ENCODE measurements around the gene GNA12. TPM values are rescaled to one million over a fixed set of nuclear protein-coding genes. Genes with fewer than 3 reads are reported as not detected.

Gene GNA12
- total RNA-seq, 3 donors from 2014 or later (not counting 1 experiment from before 2014, with no cell fraction given): 12.6 to 20.2 (median 19.5) TPM

GRCh38 chr7:2887816-2888215 lies 43.7 kb upstream of the GNA12 start:
- 74% methylated on average over 4 of the region's 7 CpGs for WGBS (ENCODE audit: insufficient coverage)
- no peak for TF ChIP-seq CTCF (IDR thresholded peaks at IDR 0.05)
- Histone ChIP-seq H3K27ac (ENCODE audit: low read length) (no peak overlapping the region), H3K27me3 (ENCODE audit: control insufficient read depth, insufficient read depth, low read length) (no peaks in the 10 kb centered on the region), H3K4me1 (ENCODE audit: control insufficient read depth, insufficient read depth, low read length) (peaks cover 7% of the 10 kb centered on the region), H3K4me3 (ENCODE audit: low read length) (no peak overlapping the region), H3K9me3 (ENCODE audit: control insufficient read depth, insufficient read depth, low read length) (no peaks in the 10 kb centered on the region), H3K36me3 (ENCODE audit: control insufficient read depth, insufficient read depth, low read length) (no peaks in the 10 kb centered on the region)
- Mint-ChIP-seq H3K4me1 (peaks cover 6% of the 10 kb centered on the region in 2 donors), H3K36me3 (no peaks in the 10 kb centered on the region), H3K4me3 (no peak overlapping the region), H3K27me3 (ENCODE audit: low read depth in 2 of 2) (no peaks in the 10 kb centered on the region), H3K27ac (no peak overlapping the region), H3K9me3 (no peaks in the 10 kb centered on the region)
- intact Hi-C loops (cut with micrococcal nuclease): loop anchor here (1.0 kb wide), 1 partner anchor 267 kb away; no protein-coding TSS in a partner anchor
- no peak for DNase-seq
- ATAC-seq: no peak

- H3K4me3 ChIP-seq (ENCODE audit: low read length): no peak overlapping the region
- ATAC-seq (peak; percentile 75 to 93 (median 86)), DNase-seq (peak in 1 of 2 donors; percentile 82)
- H3K27me3 ChIP-seq (ENCODE audit: control insufficient read depth, insufficient read depth, low read length): no peaks in the 10 kb centered on the region
- peaks cover 7% of the 10 kb centered on the region for H3K4me1 ChIP-seq (ENCODE audit: control insufficient read depth, insufficient read depth, low read length)
- no peaks in the 10 kb centered on the region for H3K36me3 ChIP-seq (ENCODE audit: control insufficient read depth, insufficient read depth, low read length)
- no peaks in the 10 kb centered on the region for H3K36me3 Mint-ChIP-seq
- WGBS (ENCODE audit: insufficient coverage): 22% methylated on average over 9 of the region's 12 CpGs
- H3K4me3 Mint-ChIP-seq: no peak overlapping the region
- intact Hi-C loops (cut with micrococcal nuclease): loop anchor here (1.0 kb wide), 1 partner anchor 268 kb away; no protein-coding TSS in a partner anchor
- H3K9me3 ChIP-seq (ENCODE audit: control insufficient read depth, insufficient read depth, low read length): no peaks in the 10 kb centered on the region
- no peaks in the 10 kb centered on the region for H3K27me3 Mint-ChIP-seq (ENCODE audit: low read depth in 2 of 2)
- H3K27ac Mint-ChIP-seq: no peak overlapping the region
- no peaks in the 10 kb centered on the region for H3K9me3 Mint-ChIP-seq
- H3K27ac ChIP-seq (ENCODE audit: low read length): no peak overlapping the region
- TF ChIP-seq CTCF (IDR thresholded peaks at IDR 0.05): peak; percentile 58
- peaks cover 6% of the 10 kb centered on the region in 2 donors for H3K4me1 Mint-ChIP-seq
These were observed 42.8 kb upstream of the GNA12 start for GRCh38 chr7:2886900-2887299.

GRCh38 chr7:2886391-2886790 lies 42.3 kb upstream of the GNA12 start:
- Mint-ChIP-seq H3K4me1 (peaks cover 6% of the 10 kb centered on the region in 2 donors), H3K27ac (peak overlapping the region in 1 of 2 donors; percentile 27)

More at GRCh38 chr7:2886391-2886790, 42.3 kb upstream of the GNA12 start:
- H3K9me3 Mint-ChIP-seq: no peaks in the 10 kb centered on the region
- no peaks in the 10 kb centered on the region for H3K36me3 Mint-ChIP-seq
- no peaks in the 10 kb centered on the region for H3K27me3 ChIP-seq (ENCODE audit: control insufficient read depth, insufficient read depth, low read length)
- no peaks in the 10 kb centered on the region for H3K9me3 ChIP-seq (ENCODE audit: control insufficient read depth, insufficient read depth, low read length)
- DNase-seq (no peak), ATAC-seq (no peak)
- no peak overlapping the region for H3K4me3 ChIP-seq (ENCODE audit: low read length)
- no peaks in the 10 kb centered on the region for H3K27me3 Mint-ChIP-seq (ENCODE audit: low read depth in 2 of 2)
- 60% methylated on average over 5 of the region's 5 CpGs for WGBS (ENCODE audit: insufficient coverage)
- H3K4me1 ChIP-seq (ENCODE audit: control insufficient read depth, insufficient read depth, low read length): peaks cover 7% of the 10 kb centered on the region
- no peak overlapping the region for H3K27ac ChIP-seq (ENCODE audit: low read length)
- no peak for TF ChIP-seq CTCF (IDR thresholded peaks at IDR 0.05)
- H3K36me3 ChIP-seq (ENCODE audit: control insufficient read depth, insufficient read depth, low read length): no peaks in the 10 kb centered on the region
- intact Hi-C loops (cut with micrococcal nuclease): no loop called here
- H3K4me3 Mint-ChIP-seq: no peak overlapping the region

Data from natural killer cell (primary cell).